Measurements from ENCODE around the gene NBEA.

GRCh38 chr13:35600137-35600536 lies 658.1 kb downstream of the NBEA start:
- no peak for TF ChIP-seq YY1 (IDR thresholded peaks at IDR 0.05; ENCODE audit: insufficient read depth, insufficient read length)
- no peak for TF ChIP-seq SUZ12 (IDR thresholded peaks at IDR 0.05; ENCODE audit: extremely low read depth, insufficient read depth, insufficient read length)
- no peak for TF ChIP-seq ZNF274 (IDR thresholded peaks at IDR 0.05; ENCODE audit: low read depth, low read length)

Measured in NT2/D1 (cell line).